GM12865 (cell line): Measurements from ENCODE around the gene VSTM1.

Source experiments
- DNase-seq: peaks from one replicate; pipeline ENCODE4 v3.0.0; 2010; ENCODE audit warnings: low read depth
- H3K4me3 ChIP-seq: 2 replicates; pipeline ENCODE4 v1.5.1; 2011; ENCODE audit warnings: mild to moderate bottlenecking, low read depth, low read length, control low read depth
- CTCF ChIP-seq: IDR thresholded peaks from 2 replicates; pipeline ENCODE4 v1.5.1; 2011; ENCODE audit warnings: low read length, control low read depth, low read depth, inconsistent platforms; ENCODE audit not compliant: insufficient read depth; ENCODE audit errors: missing control alignments

VSTM1 gene

GRCh38 chr19:54024660-54025059, 39.0 kb downstream of the VSTM1 start:
- no peak for DNase-seq
- no peak for TF ChIP-seq CTCF
- H3K4me3 ChIP-seq = no peak overlapping the region

- no peak overlapping the region for H3K4me3 ChIP-seq
- no peak for TF ChIP-seq CTCF
- DNase-seq = no peak
These were observed 40.5 kb downstream of the VSTM1 start for GRCh38 chr19:54023191-54023590.

- no peak for DNase-seq
- no peak for TF ChIP-seq CTCF
These were observed 41.8 kb downstream of the VSTM1 start for GRCh38 chr19:54021932-54022331.

GRCh38 chr19:54021363-54021762, 42.3 kb downstream of the VSTM1 start:
- DNase-seq = no peak
- no peak for TF ChIP-seq CTCF
- no peak overlapping the region for H3K4me3 ChIP-seq

More at GRCh38 chr19:54021932-54022331, 41.8 kb downstream of the VSTM1 start:
- H3K4me3 ChIP-seq = no peak overlapping the region

GRCh38 chr19:54017261-54017660, 46.4 kb downstream of the VSTM1 start:
- TF ChIP-seq CTCF = no peak
- no peak for DNase-seq

GRCh38 chr19:54014920-54015560, 48.7 kb downstream of the VSTM1 start:
- no peak overlapping the region for H3K4me3 ChIP-seq
- no peak for DNase-seq
- TF ChIP-seq CTCF = no peak

More at GRCh38 chr19:54017261-54017660, 46.4 kb downstream of the VSTM1 start:
- H3K4me3 ChIP-seq = no peak overlapping the region

GRCh38 chr19:54013866-54014265, 49.8 kb downstream of the VSTM1 start:
- TF ChIP-seq CTCF = no peak
- H3K4me3 ChIP-seq = no peak overlapping the region
- no peak for DNase-seq
